ENCODE data around the gene AKAP10.

DNA sequence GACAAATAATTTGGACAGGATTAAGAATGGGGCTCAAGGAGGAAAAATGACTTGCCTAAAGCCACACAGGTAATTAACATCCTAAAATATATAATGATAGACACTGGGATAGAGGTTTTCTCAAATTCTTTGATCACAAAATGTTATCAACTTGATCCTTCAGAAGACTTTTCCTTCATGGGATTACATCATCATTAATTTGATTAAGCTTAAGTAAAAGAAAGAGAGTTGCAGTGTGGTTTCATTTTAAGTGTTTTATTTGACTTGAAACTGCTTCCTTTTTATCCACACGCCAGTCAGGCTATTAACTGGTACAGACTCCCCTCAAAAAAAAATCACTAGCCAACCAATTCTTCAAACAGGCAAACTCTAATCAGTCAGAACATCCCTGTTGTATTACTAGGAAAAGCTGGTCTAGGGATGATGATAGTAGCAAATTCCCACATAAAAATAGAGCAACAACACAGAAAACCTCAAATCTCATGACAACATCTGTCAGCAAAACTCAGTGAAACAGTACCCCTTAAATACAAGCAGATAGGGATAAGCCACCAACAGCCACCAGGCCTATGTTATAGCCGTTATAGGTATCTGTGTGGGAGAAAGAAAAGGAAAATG, 32.5 kb downstream of the AKAP10 start:
- no peak for TF ChIP-seq EZH2 (IDR thresholded peaks at IDR 0.05)
- no peak for TF ChIP-seq POLR2A (IDR thresholded peaks at IDR 0.05; ENCODE audit: borderline replicate concordance, extremely low read depth, insufficient read depth, insufficient read length)
- TF ChIP-seq, protein P1, sequence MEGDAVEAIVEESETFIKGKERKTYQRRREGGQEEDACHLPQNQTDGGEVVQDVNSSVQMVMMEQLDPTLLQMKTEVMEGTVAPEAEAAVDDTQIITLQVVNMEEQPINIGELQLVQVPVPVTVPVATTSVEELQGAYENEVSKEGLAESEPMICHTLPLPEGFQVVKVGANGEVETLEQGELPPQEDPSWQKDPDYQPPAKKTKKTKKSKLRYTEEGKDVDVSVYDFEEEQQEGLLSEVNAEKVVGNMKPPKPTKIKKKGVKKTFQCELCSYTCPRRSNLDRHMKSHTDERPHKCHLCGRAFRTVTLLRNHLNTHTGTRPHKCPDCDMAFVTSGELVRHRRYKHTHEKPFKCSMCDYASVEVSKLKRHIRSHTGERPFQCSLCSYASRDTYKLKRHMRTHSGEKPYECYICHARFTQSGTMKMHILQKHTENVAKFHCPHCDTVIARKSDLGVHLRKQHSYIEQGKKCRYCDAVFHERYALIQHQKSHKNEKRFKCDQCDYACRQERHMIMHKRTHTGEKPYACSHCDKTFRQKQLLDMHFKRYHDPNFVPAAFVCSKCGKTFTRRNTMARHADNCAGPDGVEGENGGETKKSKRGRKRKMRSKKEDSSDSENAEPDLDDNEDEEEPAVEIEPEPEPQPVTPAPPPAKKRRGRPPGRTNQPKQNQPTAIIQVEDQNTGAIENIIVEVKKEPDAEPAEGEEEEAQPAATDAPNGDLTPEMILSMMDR (IDR thresholded peaks at IDR 0.05 in 2 of 3, conservative IDR thresholded peaks at IDR 0.05 in 1 of 3; ENCODE audit: borderline replicate concordance in 1 of 3, insufficient read depth in 1 of 3, low read depth in 2 of 3, low read length in 2 of 3), result no peak
- TF ChIP-seq, protein P2, sequence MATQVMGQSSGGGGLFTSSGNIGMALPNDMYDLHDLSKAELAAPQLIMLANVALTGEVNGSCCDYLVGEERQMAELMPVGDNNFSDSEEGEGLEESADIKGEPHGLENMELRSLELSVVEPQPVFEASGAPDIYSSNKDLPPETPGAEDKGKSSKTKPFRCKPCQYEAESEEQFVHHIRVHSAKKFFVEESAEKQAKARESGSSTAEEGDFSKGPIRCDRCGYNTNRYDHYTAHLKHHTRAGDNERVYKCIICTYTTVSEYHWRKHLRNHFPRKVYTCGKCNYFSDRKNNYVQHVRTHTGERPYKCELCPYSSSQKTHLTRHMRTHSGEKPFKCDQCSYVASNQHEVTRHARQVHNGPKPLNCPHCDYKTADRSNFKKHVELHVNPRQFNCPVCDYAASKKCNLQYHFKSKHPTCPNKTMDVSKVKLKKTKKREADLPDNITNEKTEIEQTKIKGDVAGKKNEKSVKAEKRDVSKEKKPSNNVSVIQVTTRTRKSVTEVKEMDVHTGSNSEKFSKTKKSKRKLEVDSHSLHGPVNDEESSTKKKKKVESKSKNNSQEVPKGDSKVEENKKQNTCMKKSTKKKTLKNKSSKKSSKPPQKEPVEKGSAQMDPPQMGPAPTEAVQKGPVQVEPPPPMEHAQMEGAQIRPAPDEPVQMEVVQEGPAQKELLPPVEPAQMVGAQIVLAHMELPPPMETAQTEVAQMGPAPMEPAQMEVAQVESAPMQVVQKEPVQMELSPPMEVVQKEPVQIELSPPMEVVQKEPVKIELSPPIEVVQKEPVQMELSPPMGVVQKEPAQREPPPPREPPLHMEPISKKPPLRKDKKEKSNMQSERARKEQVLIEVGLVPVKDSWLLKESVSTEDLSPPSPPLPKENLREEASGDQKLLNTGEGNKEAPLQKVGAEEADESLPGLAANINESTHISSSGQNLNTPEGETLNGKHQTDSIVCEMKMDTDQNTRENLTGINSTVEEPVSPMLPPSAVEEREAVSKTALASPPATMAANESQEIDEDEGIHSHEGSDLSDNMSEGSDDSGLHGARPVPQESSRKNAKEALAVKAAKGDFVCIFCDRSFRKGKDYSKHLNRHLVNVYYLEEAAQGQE (IDR thresholded peaks at IDR 0.05; ENCODE audit: low read depth), result no peak
